Gastroesophageal sphincter (tissue), 4 donors: Measurements from ENCODE around the gene ABCA5. TPM values are rescaled to one million over a fixed set of nuclear protein-coding genes. Genes with fewer than 3 reads are reported as not detected.

Source experiments
- ATAC-seq: fragments of 150-250 bp; one replicate; pipeline ENCODE4 v1.9.1; 2016; ENCODE audit warnings: mild to moderate bottlenecking, moderate library complexity
- H3K27ac ChIP-seq, 4 donors: fragments of 200-600 bp; sonication (generic) in 3 of 4; 1 replicate in 3 of 4; 2 replicates in 1 of 4; pipeline ENCODE4 v1.5.1; 2016 to 2019
- H3K27me3 ChIP-seq: fragments of 200-600 bp; sonication (generic); one replicate; pipeline ENCODE4 v1.5.1; 2019
- H3K36me3 ChIP-seq, 2 donors: fragments of 200-600 bp; sonication (generic); one replicate each; pipeline ENCODE4 v1.5.1; 2019; ENCODE audit warnings: control low read depth in 1 of 2
- H3K4me1 ChIP-seq, 3 donors: fragments of 200-600 bp; sonication (generic); 1 replicate in 2 of 3; 2 replicates in 1 of 3; pipeline ENCODE4 v1.5.1; 2016 to 2019; ENCODE audit warnings: control low read depth in 2 of 3
- H3K4me3 ChIP-seq, 2 donors: fragments of 200-600 bp; sonication (generic); one replicate each; pipeline ENCODE4 v1.5.1; 2019; ENCODE audit warnings: mild to moderate bottlenecking in 1 of 2, moderate library complexity in 1 of 2
- H3K9me3 ChIP-seq, 3 donors: fragments of 200-600 bp; sonication (generic); one replicate each; pipeline ENCODE4 v1.5.1; 2017 to 2019; ENCODE audit warnings: control low read depth in 2 of 3
- EP300 ChIP-seq: sonication (generic); formaldehyde crosslinking; IDR thresholded peaks from one replicate; pipeline ENCODE4 v1.6.1; 2017; ENCODE audit warnings: antibody characterized with exemption, mild to moderate bottlenecking
- POLR2A ChIP-seq, 2 donors: fragments of 450-650 bp; IDR thresholded peaks; one replicate each; pipeline ENCODE4 v1.6.1; 2017; ENCODE audit warnings: antibody characterized with exemption in 2 of 2, mild to moderate bottlenecking in 2 of 2, moderate library complexity in 1 of 2
- POLR2AphosphoS5 ChIP-seq: sonication (generic); formaldehyde crosslinking; IDR thresholded peaks from one replicate; pipeline ENCODE4 v1.6.1; 2017; ENCODE audit warnings: antibody characterized with exemption
- WGBS, 2 donors: methylation state at CpG; one replicate each; pipeline ENCODE4 v1.1.5; 2018; ENCODE audit warnings: low coverage in 1 of 2; 5-methylcytosine and 5-hydroxymethylcytosine counted together
- total RNA-seq, 4 donors: library from RNA; depleted of rRNA; stranded (reverse); fragments of >200 nt; gene quantifications; one replicate each; pipeline ENCODE4 v1.1.0, GENCODE V29; 2016
- TF ChIP-seq, protein P1 (sequence below), 4 experiments: fragments of 200-600 bp in 2 of 4; fragments of 450-650 bp in 2 of 4; sonication (generic) in 1 of 4; IDR thresholded peaks; one replicate each; pipeline ENCODE4 v1.5.1; 2017 to 2019; ENCODE audit warnings: antibody characterized with exemption in 4 of 4, mild to moderate bottlenecking in 2 of 4, moderate library complexity in 2 of 4

Gene ABCA5
- total RNA-seq, 4 donors from 2014 or later = 9.4 to 42.0 (median 22.0) TPM

DNA sequence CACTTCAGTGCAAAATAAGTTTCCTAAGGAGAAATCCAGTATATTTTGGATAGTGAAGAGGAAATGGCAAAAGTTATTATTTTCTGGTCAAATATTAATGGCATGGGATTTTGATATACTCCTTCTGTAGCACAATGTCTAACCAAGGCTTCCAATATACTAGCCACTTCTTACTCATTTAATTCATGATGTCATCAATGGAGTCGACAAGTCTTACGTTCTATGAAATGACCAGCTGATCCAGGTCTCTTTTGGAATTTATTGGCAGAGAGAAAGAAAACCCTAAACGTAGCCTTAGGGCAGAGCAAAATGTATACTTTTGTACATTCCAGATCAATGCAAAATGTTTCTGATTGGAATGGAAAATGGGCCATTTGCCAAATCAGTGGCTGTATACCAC, 90.0 kb downstream of the ABCA5 start:
- Histone ChIP-seq H3K4me3 (no peak overlapping the region), H3K4me1 (peaks cover 0 to 6% (median 0%) of the 10 kb centered on the region in 3 donors), H3K36me3 (peaks cover 0 to 17% of the 10 kb centered on the region in 2 donors), H3K27ac (no peak overlapping the region), H3K27me3 (no peaks in the 10 kb centered on the region), H3K9me3 (peaks cover 0 to 22% (median 0%) of the 10 kb centered on the region in 3 donors)
- ATAC-seq = no peak
- 85 to 89% methylated on average over 3 of the region's 3 CpGs for WGBS, 2 donors
- TF ChIP-seq, protein P1, sequence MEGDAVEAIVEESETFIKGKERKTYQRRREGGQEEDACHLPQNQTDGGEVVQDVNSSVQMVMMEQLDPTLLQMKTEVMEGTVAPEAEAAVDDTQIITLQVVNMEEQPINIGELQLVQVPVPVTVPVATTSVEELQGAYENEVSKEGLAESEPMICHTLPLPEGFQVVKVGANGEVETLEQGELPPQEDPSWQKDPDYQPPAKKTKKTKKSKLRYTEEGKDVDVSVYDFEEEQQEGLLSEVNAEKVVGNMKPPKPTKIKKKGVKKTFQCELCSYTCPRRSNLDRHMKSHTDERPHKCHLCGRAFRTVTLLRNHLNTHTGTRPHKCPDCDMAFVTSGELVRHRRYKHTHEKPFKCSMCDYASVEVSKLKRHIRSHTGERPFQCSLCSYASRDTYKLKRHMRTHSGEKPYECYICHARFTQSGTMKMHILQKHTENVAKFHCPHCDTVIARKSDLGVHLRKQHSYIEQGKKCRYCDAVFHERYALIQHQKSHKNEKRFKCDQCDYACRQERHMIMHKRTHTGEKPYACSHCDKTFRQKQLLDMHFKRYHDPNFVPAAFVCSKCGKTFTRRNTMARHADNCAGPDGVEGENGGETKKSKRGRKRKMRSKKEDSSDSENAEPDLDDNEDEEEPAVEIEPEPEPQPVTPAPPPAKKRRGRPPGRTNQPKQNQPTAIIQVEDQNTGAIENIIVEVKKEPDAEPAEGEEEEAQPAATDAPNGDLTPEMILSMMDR (IDR thresholded peaks at IDR 0.05) = no peak
- no peak for TF ChIP-seq POLR2A (IDR thresholded peaks at IDR 0.05)
- TF ChIP-seq POLR2AphosphoS5 = no peak
- TF ChIP-seq EP300 = no peak

GRCh38 chr17:69236464-69236863, 90.5 kb downstream of the ABCA5 start:
- no peak for TF ChIP-seq EP300
- TF ChIP-seq POLR2AphosphoS5 = no peak
- TF ChIP-seq, protein P1 (IDR thresholded peaks at IDR 0.05) = no peak
- no peak for TF ChIP-seq POLR2A (IDR thresholded peaks at IDR 0.05)
- H3K4me1 ChIP-seq = peaks cover 0 to 6% (median 0%) of the 10 kb centered on the region in 3 donors
- H3K9me3 ChIP-seq = peaks cover 0 to 27% (median 0%) of the 10 kb centered on the region in 3 donors
- H3K36me3 ChIP-seq = peaks cover 0 to 15% of the 10 kb centered on the region in 2 donors
- H3K27me3 ChIP-seq = no peaks in the 10 kb centered on the region
- no peak overlapping the region for H3K27ac ChIP-seq
- no peak overlapping the region for H3K4me3 ChIP-seq
- ATAC-seq = no peak
- 67% methylated on average over 2 of the region's 2 CpGs for WGBS, 2 donors

DNA sequence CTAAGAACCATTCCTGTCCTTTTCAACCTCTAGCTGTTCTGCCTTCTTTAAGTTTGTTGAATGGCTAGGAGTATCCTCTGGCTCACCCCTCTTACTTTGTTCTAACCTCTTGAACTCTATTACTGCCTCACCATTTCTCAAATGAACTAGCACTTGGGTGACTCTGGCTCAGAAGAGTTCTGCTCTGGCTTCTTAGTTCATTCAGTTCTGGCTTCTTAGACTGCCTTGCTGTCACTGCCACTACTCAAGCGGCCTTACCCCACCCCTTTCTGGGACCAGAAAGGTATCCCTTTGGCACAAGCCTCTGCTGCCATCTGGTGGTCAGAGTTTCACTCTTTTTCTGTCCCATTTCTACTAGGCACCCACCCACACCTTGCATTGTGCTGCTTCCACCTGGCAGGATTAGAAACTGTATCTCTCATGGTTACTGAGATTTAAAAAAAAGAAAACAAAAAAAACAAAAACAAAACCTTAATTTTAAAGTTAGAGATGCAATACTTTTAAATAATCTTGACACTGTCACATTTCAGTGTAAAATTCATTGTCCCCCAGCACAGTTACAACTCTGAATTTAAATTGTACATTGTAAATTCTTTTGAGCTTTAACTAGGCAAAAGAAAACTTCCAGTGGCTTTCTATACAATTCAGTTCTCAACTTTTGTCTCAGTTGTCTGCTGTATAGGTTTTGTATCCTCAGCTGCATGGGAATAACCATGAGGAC, 91.4 kb downstream of the ABCA5 start:
- no peak overlapping the region for H3K27ac ChIP-seq
- 33% methylated on average over 1 of the region's 1 CpG; no CpG with 5 or more reads in 1 of the 2 donors for WGBS, 2 donors
- peaks cover 0 to 9% of the 10 kb centered on the region in 2 donors for H3K36me3 ChIP-seq
- ATAC-seq = peak; percentile 90
- TF ChIP-seq EP300 = no peak
- TF ChIP-seq, protein P1 (IDR thresholded peaks at IDR 0.05) = peak; percentile 36 to 75 (median 62)
- no peak for TF ChIP-seq POLR2A (IDR thresholded peaks at IDR 0.05)
- no peak for TF ChIP-seq POLR2AphosphoS5
- peaks cover 0 to 6% (median 0%) of the 10 kb centered on the region in 3 donors for H3K4me1 ChIP-seq
- H3K9me3 ChIP-seq = peaks cover 0 to 32% (median 0%) of the 10 kb centered on the region in 3 donors
- no peak overlapping the region for H3K4me3 ChIP-seq
- H3K27me3 ChIP-seq = no peaks in the 10 kb centered on the region

- Histone ChIP-seq H3K4me1 (no peaks in the 10 kb centered on the region), H3K27ac (no peak overlapping the region), H3K9me3 (peaks cover 0 to 32% (median 0%) of the 10 kb centered on the region in 3 donors), H3K4me3 (no peak overlapping the region), H3K27me3 (no peaks in the 10 kb centered on the region), H3K36me3 (no peaks in the 10 kb centered on the region)
- no peak for TF ChIP-seq EP300
- TF ChIP-seq POLR2A (IDR thresholded peaks at IDR 0.05) = no peak
- TF ChIP-seq POLR2AphosphoS5 = no peak
- TF ChIP-seq, protein P1 (IDR thresholded peaks at IDR 0.05) = no peak
- ATAC-seq = no peak
These were observed 94.3 kb downstream of the ABCA5 start for GRCh38 chr17:69232650-69233049.

GRCh38 chr17:69231521-69231920, 95.4 kb downstream of the ABCA5 start:
- Histone ChIP-seq H3K27me3 (no peaks in the 10 kb centered on the region), H3K9me3 (peaks cover 0 to 32% (median 0%) of the 10 kb centered on the region in 3 donors), H3K4me1 (no peaks in the 10 kb centered on the region), H3K4me3 (no peak overlapping the region), H3K27ac (no peak overlapping the region), H3K36me3 (no peaks in the 10 kb centered on the region)
- TF ChIP-seq POLR2A (IDR thresholded peaks at IDR 0.05) = no peak
- no peak for TF ChIP-seq POLR2AphosphoS5
- TF ChIP-seq EP300 = no peak
- TF ChIP-seq, protein P1 (IDR thresholded peaks at IDR 0.05) = no peak
- no peak for ATAC-seq
- WGBS, 2 donors = 64 to 100% methylated on average over 1 of the region's 1 CpG
